T-cell (primary cell): ENCODE measurements around the gene RAB7A. TPM values are rescaled to one million over a fixed set of nuclear protein-coding genes. Genes with fewer than 3 reads are reported as not detected.
"Not testable (repeated sequence)": the region's sequence is repeated elsewhere in the genome, so short reads cannot be mapped to it uniquely, and the experiment has no call there.

Experiments used
- ATAC-seq, 4 experiments: fragments of 200-7000 bp in 3 of 4; fragments of 150-1000 bp in 1 of 4; cut with Tn5 transposase; replicated peaks in 1 of 4; 1 replicate in 3 of 4; 2 replicates in 1 of 4; pipeline ENCODE4 v1.10.0; 2021; ENCODE audit warnings: moderate library complexity in 3 of 4, mild to moderate bottlenecking in 2 of 4, moderate number of reproducible peaks in 1 of 4
- CTCF ChIA-PET, 2 donors: fragments of 300-600 bp; sonication (Branson Sonifier 250); formaldehyde crosslinking; loops; one replicate each; lab custom pipeline; 2022; ENCODE audit warnings: antibody characterized with exemption in 2 of 2; lab: Charles Lee
- POLR2A ChIA-PET, 2 donors: fragments of 300-600 bp; sonication (Branson Sonifier 250); formaldehyde crosslinking; loops; one replicate each; lab custom pipeline; 2022; ENCODE audit warnings: antibody characterized with exemption in 2 of 2; lab: Charles Lee
- DNase-seq, 35 experiments: peaks; one replicate each; pipeline versions ENCODE4 v3.0.0 to v3.0.0-alpha.2; 2013 to 2023
- H3K27ac ChIP-seq: one replicate; pipeline ENCODE4 v1.5.1; 2013; ENCODE audit warnings: low read length
- H3K27me3 ChIP-seq, 2 experiments: replicated peaks in 1 of 2; 1 replicate in 1 of 2; 2 replicates in 1 of 2; pipeline versions ENCODE4 v1.6.1 to v1.7.0; 2013; ENCODE audit warnings: low read length in 1 of 2, mixed read lengths in 1 of 2; ENCODE audit not compliant: control insufficient read depth in 2 of 2, insufficient read depth in 2 of 2; ENCODE audit errors: extremely low read depth in 1 of 2
- H3K36me3 ChIP-seq, 2 donors: 1 replicate in 1 of 2; 2 replicates in 1 of 2; pipeline versions ENCODE4 v1.6.1 to v1.7.0; 2013; ENCODE audit warnings: low read length in 1 of 2; ENCODE audit not compliant: control insufficient read depth in 2 of 2, insufficient read depth in 1 of 2; ENCODE audit errors: extremely low read depth in 1 of 2
- H3K4me1 ChIP-seq, 2 experiments: 1 replicate in 1 of 2; 2 replicates in 1 of 2; pipeline versions ENCODE4 v1.6.1 to v1.7.0; 2013; ENCODE audit warnings: low read length in 2 of 2, mixed read lengths in 1 of 2; ENCODE audit not compliant: insufficient read depth in 2 of 2, control insufficient read depth in 1 of 2; ENCODE audit errors: extremely low read depth in 1 of 2
- H3K4me3 ChIP-seq, 2 donors: 1 replicate in 1 of 2; 2 replicates in 1 of 2; pipeline versions ENCODE4 v1.5.1 to v1.7.0; 2013; ENCODE audit warnings: mild to moderate bottlenecking in 2 of 2, low read length in 1 of 2, moderate library complexity in 1 of 2; ENCODE audit not compliant: control insufficient read depth in 1 of 2; ENCODE audit errors: extremely low read depth in 1 of 2
- H3K9me3 ChIP-seq: 2 replicates; pipeline ENCODE4 v1.7.0; 2013
- H3K27ac Mint-ChIP-seq, 2 donors: one replicate each; pipeline ENCODE4 v1.8.0; 2020 to 2021; ENCODE audit warnings: mild to moderate bottlenecking in 2 of 2, mixed read lengths in 2 of 2
- H3K27me3 Mint-ChIP-seq, 2 donors: one replicate each; pipeline ENCODE4 v1.8.0; 2021 to 2022; ENCODE audit warnings: mixed read lengths in 2 of 2
- H3K36me3 Mint-ChIP-seq: one replicate; pipeline ENCODE4 v1.8.0; 2021; ENCODE audit warnings: mixed read lengths
- H3K4me1 Mint-ChIP-seq, 3 donors: one replicate each; pipeline ENCODE4 v1.8.0; 2020 to 2022; ENCODE audit warnings: mixed read lengths in 3 of 3, mild to moderate bottlenecking in 1 of 3
- H3K4me3 Mint-ChIP-seq, 3 donors: one replicate each; pipeline ENCODE4 v1.8.0; 2020 to 2022; ENCODE audit warnings: mild to moderate bottlenecking in 3 of 3, mixed read lengths in 3 of 3, moderate library complexity in 3 of 3
- H3K9me3 Mint-ChIP-seq, 3 donors: one replicate each; pipeline ENCODE4 v1.8.0; 2020 to 2022; ENCODE audit warnings: mixed read lengths in 3 of 3
- WGBS: methylation state at CpG from one replicate; pipeline ENCODE4 v1.1.5; 2013; ENCODE audit warnings: missing lambda C conversion rate; ENCODE audit not compliant: insufficient coverage; 5-methylcytosine and 5-hydroxymethylcytosine counted together
- total RNA-seq, 35 experiments: library from RNA in 6 of 35; stranded (reverse) in 6 of 35; fragments of 120-200 nt in 1 of 35; gene quantifications; one replicate each; pipeline versions ENCODE4 v1.2.1 to v1.2.4 and lab custom pipeline; 2013 to 2026

RAB7A gene
- total RNA-seq, 5 donors from 2014 or later (not counting 1 experiment from before 2014, with no cell fraction given), result 130 to 161 (median 140) TPM

- H3K27ac Mint-ChIP-seq, result no peak overlapping the region
- CTCF ChIA-PET, result no interaction called here
These were observed 2.5 kb upstream of the RAB7A start for GRCh38 chr3:128723477-128723876.

GRCh38 chr3:128725547-128726022, 398 bp upstream of the RAB7A start:
- H3K4me1 Mint-ChIP-seq, result peaks cover 47 to 52% (median 49%) of the 10 kb centered on the region in 3 donors

More at GRCh38 chr3:128723477-128723876, 2.5 kb upstream of the RAB7A start:
- H3K9me3 Mint-ChIP-seq, result no peaks in the 10 kb centered on the region
- POLR2A ChIA-PET, result interaction anchor here (0.6 to 0.7 kb wide), 2 partner anchors 15 to 556 kb away, joined by 4 read pairs; no protein-coding TSS in a partner anchor
- no peaks in the 10 kb centered on the region for H3K9me3 ChIP-seq
- H3K27ac ChIP-seq, result no peak overlapping the region
- peaks cover 31 to 33% (median 31%) of the 10 kb centered on the region in 3 donors for H3K4me1 Mint-ChIP-seq
- no peaks in the 10 kb centered on the region for H3K27me3 ChIP-seq
- no peak for DNase-seq
- no peak overlapping the region for H3K4me3 ChIP-seq
- H3K36me3 Mint-ChIP-seq, result no peaks in the 10 kb centered on the region
- H3K36me3 ChIP-seq, result no peaks in the 10 kb centered on the region
- no peak overlapping the region for H3K4me3 Mint-ChIP-seq
- no peak for ATAC-seq
- 92% methylated on average over 6 of the region's 6 CpGs for WGBS
- peaks cover 21 to 27% of the 10 kb centered on the region in 2 experiments for H3K4me1 ChIP-seq
- H3K27me3 Mint-ChIP-seq, result peaks cover 0 to 5% of the 10 kb centered on the region in 2 donors

GRCh38 chr3:128727059-128727458, 1.1 kb downstream of the RAB7A start:
- Mint-ChIP-seq H3K27me3 (no peaks in the 10 kb centered on the region), H3K4me1 (peaks cover 59 to 64% (median 62%) of the 10 kb centered on the region in 3 donors), H3K4me3 (peak overlapping the region; percentile 88 to 92 (median 91)), H3K36me3 (peaks cover 7% of the 10 kb centered on the region), H3K9me3 (no peaks in the 10 kb centered on the region), H3K27ac (peak overlapping the region; percentile 53 to 84)
- POLR2A ChIA-PET, result interaction anchor here in 1 of 2 donors (0.6 to 1.0 kb wide), 3 partner anchors 23 to 555 kb away, joined by 3 to 5 read pairs (median 4); no protein-coding TSS in a partner anchor
- WGBS, result no CpG with 5 or more reads among the region's 4 CpGs
- peak overlapping the region; percentile 87 to 90 for H3K4me3 ChIP-seq
- H3K27ac ChIP-seq, result no peak overlapping the region
- no peaks in the 10 kb centered on the region for H3K9me3 ChIP-seq
- H3K4me1 ChIP-seq, result peaks cover 27 to 56% of the 10 kb centered on the region in 2 experiments
- no peak for ATAC-seq
- CTCF ChIA-PET, result interaction anchor here in 1 of 2 donors (0.6 to 1.4 kb wide), 3 partner anchors 46 to 68 kb away, joined by 3 to 11 read pairs (median 8); no protein-coding TSS in a partner anchor
- H3K27me3 ChIP-seq, result no peaks in the 10 kb centered on the region
- DNase-seq, result no peak
- H3K36me3 ChIP-seq, result no peaks in the 10 kb centered on the region

More at GRCh38 chr3:128725547-128726022, 398 bp upstream of the RAB7A start:
- no peaks in the 10 kb centered on the region for H3K27me3 ChIP-seq
- peaks cover 27 to 45% of the 10 kb centered on the region in 2 experiments for H3K4me1 ChIP-seq
- Mint-ChIP-seq H3K9me3 (no peaks in the 10 kb centered on the region), H3K27ac (peak overlapping the region; percentile 89 to 92), H3K36me3 (peaks cover 3% of the 10 kb centered on the region), H3K27me3 (peaks cover 0 to 5% of the 10 kb centered on the region in 2 donors), H3K4me3 (peak overlapping the region; percentile 91 to 97 (median 92))
- peak in 1 of 35 experiments; percentile 7 for DNase-seq
- POLR2A ChIA-PET, result interaction anchor here (0.6 to 0.8 kb wide), 3 partner anchors 43 to 91 kb away, joined by 4 to 8 read pairs (median 7); no protein-coding TSS in a partner anchor
- CTCF ChIA-PET, result interaction anchor here (0.5 to 1.1 kb wide), 5 partner anchors 43 to 274 kb away, joined by 3 to 10 read pairs (median 3); no protein-coding TSS in a partner anchor
- WGBS, result 57% methylated on average over 6 of the region's 7 CpGs
- H3K36me3 ChIP-seq, result no peaks in the 10 kb centered on the region
- H3K27ac ChIP-seq, result peak overlapping the region; percentile 73
- no peaks in the 10 kb centered on the region for H3K9me3 ChIP-seq
- peak overlapping the region in 1 of 2 donors; percentile 87 for H3K4me3 ChIP-seq
- peak in 1 of 4 experiments; percentile 1 for ATAC-seq

GRCh38 chr3:128727485-128727884, 1.5 kb downstream of the RAB7A start:
- WGBS, result 24% methylated on average over 5 of the region's 6 CpGs
- Histone ChIP-seq H3K4me3 (peak overlapping the region; percentile 87 to 90), H3K9me3 (no peaks in the 10 kb centered on the region), H3K36me3 (no peaks in the 10 kb centered on the region), H3K4me1 (peaks cover 29 to 60% of the 10 kb centered on the region in 2 experiments), H3K27ac (no peak overlapping the region), H3K27me3 (no peaks in the 10 kb centered on the region)
- Mint-ChIP-seq H3K4me1 (peaks cover 64 to 69% (median 66%) of the 10 kb centered on the region in 3 donors), H3K4me3 (peak overlapping the region; percentile 88 to 92 (median 91)), H3K27me3 (no peaks in the 10 kb centered on the region), H3K27ac (peak overlapping the region; percentile 24 to 44), H3K9me3 (no peaks in the 10 kb centered on the region), H3K36me3 (peaks cover 10% of the 10 kb centered on the region)
- CTCF ChIA-PET, result interaction anchor here in 1 of 2 donors (0.6 to 1.4 kb wide), 3 partner anchors 47 to 68 kb away, joined by 3 to 11 read pairs (median 8); no protein-coding TSS in a partner anchor
- POLR2A ChIA-PET, result interaction anchor here (0.6 to 1.0 kb wide), 4 partner anchors 12 to 555 kb away, joined by 3 to 7 read pairs (median 4); no protein-coding TSS in a partner anchor
- no peak for ATAC-seq
- no peak for DNase-seq

- no peaks in the 10 kb centered on the region for H3K27me3 ChIP-seq
- CTCF ChIA-PET, result interaction anchor here in 1 of 2 donors (1.3 to 1.4 kb wide), 2 partner anchors 47 to 67 kb away, joined by 8 to 11 read pairs; no protein-coding TSS in a partner anchor
- Mint-ChIP-seq H3K4me3 (peak overlapping the region; percentile 88 to 92 (median 91)), H3K27me3 (no peaks in the 10 kb centered on the region), H3K27ac (peak overlapping the region in 1 of 2 donors; percentile 24), H3K9me3 (no peaks in the 10 kb centered on the region), H3K36me3 (peaks cover 13% of the 10 kb centered on the region), H3K4me1 (peaks cover 69 to 74% (median 71%) of the 10 kb centered on the region in 3 donors)
- no peak overlapping the region for H3K27ac ChIP-seq
- H3K4me3 ChIP-seq, result peak overlapping the region in 1 of 2 donors; percentile 87
- DNase-seq (no peak), ATAC-seq (no peak)
- H3K36me3 ChIP-seq, result no peaks in the 10 kb centered on the region
- no peaks in the 10 kb centered on the region for H3K9me3 ChIP-seq
- 100% methylated on average over 1 of the region's 2 CpGs for WGBS
- peaks cover 29 to 63% of the 10 kb centered on the region in 2 experiments for H3K4me1 ChIP-seq
- POLR2A ChIA-PET, result interaction anchor here (0.6 kb wide), 2 partner anchors 11 to 24 kb away, joined by 3 to 7 read pairs; no protein-coding TSS in a partner anchor
These were observed 2.0 kb downstream of the RAB7A start for GRCh38 chr3:128727996-128728395.

GRCh38 chr3:128728521-128728920, 2.5 kb downstream of the RAB7A start:
- H3K9me3 Mint-ChIP-seq, H3K27ac Mint-ChIP-seq, H3K36me3 ChIP-seq, H3K27ac ChIP-seq, H3K9me3 ChIP-seq, H3K27me3 Mint-ChIP-seq, ATAC-seq, H3K27me3 ChIP-seq, H3K4me3 ChIP-seq, DNase-seq, POLR2A ChIA-PET: not testable (repeated sequence)
- 96% methylated on average over 12 of the region's 13 CpGs for WGBS
- peaks cover 32 to 63% of the 10 kb centered on the region in 2 experiments for H3K4me1 ChIP-seq
- CTCF ChIA-PET, result interaction anchor here in 1 of 2 donors (1.1 kb wide), 1 partner anchor 66 kb away, joined by 3 read pairs; no protein-coding TSS in a partner anchor
- H3K4me1 Mint-ChIP-seq, result peaks cover 74 to 79% (median 77%) of the 10 kb centered on the region in 3 donors
- peak overlapping the region; percentile 39 to 92 (median 91) for H3K4me3 Mint-ChIP-seq
- H3K36me3 Mint-ChIP-seq, result peaks cover 13% of the 10 kb centered on the region
